ENCODE measurements around the gene RMND1. TPM values are rescaled to one million over a fixed set of nuclear protein-coding genes. Genes with fewer than 3 reads are reported as not detected.

The RMND1 gene
- total and polyA plus RNA-seq, 9 of the 15 experiments (the other 6 are each of a cell fraction or from before 2014, with no cell fraction given): 26.9 to 47.8 (median 36.2) TPM

DNA sequence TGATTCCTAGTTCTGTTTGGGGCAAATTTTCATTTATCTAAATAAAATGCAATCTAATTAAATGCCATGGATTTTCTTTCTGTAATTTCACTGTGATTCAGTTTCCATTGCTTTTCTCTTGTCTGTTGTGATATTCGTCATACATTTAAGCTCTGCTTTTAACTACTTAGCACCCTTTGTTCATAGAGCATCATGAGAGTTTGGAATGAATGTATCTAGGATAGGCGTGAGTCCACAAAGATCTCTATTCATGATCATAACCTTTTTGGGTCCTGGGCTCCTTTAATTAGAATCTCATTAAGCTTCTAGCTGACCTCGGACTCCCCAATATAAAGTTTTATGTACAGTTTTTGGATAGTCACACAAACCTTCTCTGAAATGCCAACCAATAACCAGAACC is 93.5 kb downstream of the RMND1 start:
- Histone ChIP-seq H2AFZ (ENCODE audit: low read depth, low read length) (no peak overlapping the region), H4K20me1 (replicated peaks; ENCODE audit: control insufficient read depth, insufficient read depth, low read length) (no peaks in the 10 kb centered on the region), H3K36me3 (ENCODE audit: control insufficient read depth, insufficient read depth, low read length) (peaks cover 11% of the 10 kb centered on the region; the same call in 1 of the 3 replicates), H3K9me3 (replicated peaks; ENCODE audit: control insufficient read depth, insufficient read depth, low read depth, low read length) (no peaks in the 10 kb centered on the region), H3K27me3 (ENCODE audit: control insufficient read depth in 2 of 2, insufficient read depth in 2 of 2, low read length in 2 of 2) (peaks cover 0 to 6% of the 10 kb centered on the region in 2 experiments; a peak in 1 of 5 replicates), H3K4me1 (replicated peaks in 1 of 2; ENCODE audit: control insufficient read depth in 2 of 2, insufficient read depth in 2 of 2, low read length in 2 of 2) (no peaks in the 10 kb centered on the region; a peak in 1 of 5 replicates), H3K4me3 (no peak overlapping the region), H3K9me1 (ENCODE audit: control insufficient read depth, insufficient read depth, low read length) (no peaks in the 10 kb centered on the region), H3K79me2 (ENCODE audit: control insufficient read depth, insufficient read depth, low read length) (no peaks in the 10 kb centered on the region), H3K4me2 (ENCODE audit: insufficient read depth, low read length) (no peak overlapping the region), H3K27ac (ENCODE audit: extremely low read depth, low read depth, low read length) (no peak overlapping the region), H3K9ac (ENCODE audit: insufficient read depth in 1 of 2, low read depth in 2 of 2, low read length in 2 of 2) (no peak overlapping the region)
- WGBS (ENCODE audit: insufficient coverage, low coverage, missing lambda C conversion rate): 52% methylated on average over 3 of the region's 3 CpGs
- ChIA-PET CTCF (ENCODE audit: low intra/inter-chr PET ratio) (interaction anchor here (0.7 kb wide), 1 partner anchor 43 kb away, joined by 3 read pairs; no protein-coding TSS in a partner anchor), POLR2A (interaction anchor here (1.1 to 2.4 kb wide), 4 partner anchors 9 to 33 kb away, joined by 3 to 8 read pairs (median 4); no protein-coding TSS in a partner anchor)
- ATAC-seq (no peak), FAIRE-seq (no peak), DNase-seq (ENCODE audit: extremely low read depth in 1 of 4, low spot score in 3 of 4) (no peak)
- no TSS peak for BruUV-seq (replicated peaks)
- in situ Hi-C loops (cut with MboI): no loop called here
- no peak for TF ChIP-seq NUFIP1 (IDR thresholded peaks at IDR 0.05; ENCODE audit: partially characterized antibody)
- TF ChIP-seq, protein P1, sequence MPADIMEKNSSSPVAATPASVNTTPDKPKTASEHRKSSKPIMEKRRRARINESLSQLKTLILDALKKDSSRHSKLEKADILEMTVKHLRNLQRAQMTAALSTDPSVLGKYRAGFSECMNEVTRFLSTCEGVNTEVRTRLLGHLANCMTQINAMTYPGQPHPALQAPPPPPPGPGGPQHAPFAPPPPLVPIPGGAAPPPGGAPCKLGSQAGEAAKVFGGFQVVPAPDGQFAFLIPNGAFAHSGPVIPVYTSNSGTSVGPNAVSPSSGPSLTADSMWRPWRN (IDR thresholded peaks at IDR 0.05; ENCODE audit: low read depth): no peak
- no peak for TF ChIP-seq FUS (optimal IDR thresholded peaks at IDR 0.05; ENCODE audit: low read depth, low read length)
- TF ChIP-seq EWSR1 (IDR thresholded peaks at IDR 0.05; ENCODE audit: borderline replicate concordance, low read depth, partially characterized antibody): no peak
- no peak for TF ChIP-seq ZNF551 (CRISPR knock-in tag; IDR thresholded peaks at IDR 0.05)
- no peak for TF ChIP-seq RBM39 (optimal IDR thresholded peaks at IDR 0.05; ENCODE audit: low read depth, low read length)
- no peak for TF ChIP-seq HDGF (IDR thresholded peaks at IDR 0.05)
- TF ChIP-seq HEY1 (CRISPR knock-in tag; IDR thresholded peaks at IDR 0.05; ENCODE audit: borderline replicate concordance): no peak
- TF ChIP-seq NR0B1 (IDR thresholded peaks at IDR 0.05; ENCODE audit: partially characterized antibody): no peak
- no peak for TF ChIP-seq EGR1 (conservative IDR thresholded peaks at IDR 0.05)
- no peak for TF ChIP-seq POLR3A (IDR thresholded peaks at IDR 0.05; ENCODE audit: borderline replicate concordance, extremely low read depth, insufficient read depth, insufficient read length)
- intact Hi-C loops (cut with micrococcal nuclease): no loop called here

All from K562 (cell line).